IMR-90 (cell line): Measurements from ENCODE around the gene SPNS2.

Experiments used
- BHLHE40 ChIP-seq: fragments of 150-350 bp; IDR thresholded peaks from 2 replicates; pipeline ENCODE4 v1.6.1; 2016; ENCODE audit warnings: mild to moderate bottlenecking, low read depth, low read length
- FOS ChIP-seq: fragments of 150-350 bp; IDR thresholded peaks from 2 replicates; pipeline ENCODE4 v1.6.1; 2016; ENCODE audit warnings: low read depth, low read length
- MAFK ChIP-seq: IDR thresholded peaks from 2 replicates; pipeline ENCODE4 v1.6.1; 2012; ENCODE audit warnings: low read depth, low read length, improper control_type of control experiment
- POLR2A ChIP-seq: IDR thresholded peaks from 2 replicates; pipeline ENCODE4 v1.6.1; 2012; ENCODE audit warnings: mild to moderate bottlenecking, low read depth, low read length
- RAD21 ChIP-seq: IDR thresholded peaks from 2 replicates; pipeline ENCODE4 v1.6.1; 2012; ENCODE audit warnings: low read length, improper control_type of control experiment
- RCOR1 ChIP-seq: IDR thresholded peaks from 2 replicates; pipeline ENCODE4 v1.6.1; 2012; ENCODE audit warnings: mild to moderate bottlenecking, low read length, improper control_type of control experiment; ENCODE audit not compliant: insufficient replicate concordance
- TF ChIP-seq, protein P1 (sequence below): conservative IDR thresholded peaks from 2 replicates; pipeline ENCODE4 v1.5.1; 2012; ENCODE audit warnings: mild to moderate bottlenecking, low read depth, low read length, improper control_type of control experiment
- TF ChIP-seq, protein P2 (sequence below): fragments of 150-350 bp; IDR thresholded peaks from 2 replicates; pipeline ENCODE4 v1.6.1; 2017; ENCODE audit warnings: mild to moderate bottlenecking, antibody characterized with exemption, low read length, low read depth
- TF ChIP-seq, protein P3 (sequence below): fragments of 150-350 bp; IDR thresholded peaks from 2 replicates; pipeline ENCODE4 v1.6.1; 2016; ENCODE audit warnings: low read depth, mild to moderate bottlenecking, low read length, moderate library complexity, borderline replicate concordance

DNA sequence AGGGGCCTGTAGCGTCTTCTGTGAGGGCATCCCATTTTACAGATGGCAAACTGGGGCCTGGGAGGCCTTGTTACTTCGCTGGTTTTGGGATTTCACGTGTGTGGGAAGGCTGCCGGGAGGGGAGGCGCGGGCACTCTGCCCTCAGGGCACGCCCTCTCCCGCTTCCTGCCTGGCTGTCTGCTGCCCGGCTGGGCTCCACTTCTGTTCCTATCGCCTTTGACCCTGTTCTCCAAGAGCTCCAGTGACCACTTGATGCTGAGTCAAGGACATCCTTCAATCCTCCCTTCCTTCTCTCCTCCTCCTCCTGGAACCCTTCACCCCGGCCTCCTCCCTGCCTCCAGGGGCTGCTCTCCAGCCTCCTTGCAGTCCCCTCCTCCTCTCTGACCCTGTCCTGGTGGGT is 48.9 kb upstream of the SPNS2 start:
- TF ChIP-seq, protein P1, sequence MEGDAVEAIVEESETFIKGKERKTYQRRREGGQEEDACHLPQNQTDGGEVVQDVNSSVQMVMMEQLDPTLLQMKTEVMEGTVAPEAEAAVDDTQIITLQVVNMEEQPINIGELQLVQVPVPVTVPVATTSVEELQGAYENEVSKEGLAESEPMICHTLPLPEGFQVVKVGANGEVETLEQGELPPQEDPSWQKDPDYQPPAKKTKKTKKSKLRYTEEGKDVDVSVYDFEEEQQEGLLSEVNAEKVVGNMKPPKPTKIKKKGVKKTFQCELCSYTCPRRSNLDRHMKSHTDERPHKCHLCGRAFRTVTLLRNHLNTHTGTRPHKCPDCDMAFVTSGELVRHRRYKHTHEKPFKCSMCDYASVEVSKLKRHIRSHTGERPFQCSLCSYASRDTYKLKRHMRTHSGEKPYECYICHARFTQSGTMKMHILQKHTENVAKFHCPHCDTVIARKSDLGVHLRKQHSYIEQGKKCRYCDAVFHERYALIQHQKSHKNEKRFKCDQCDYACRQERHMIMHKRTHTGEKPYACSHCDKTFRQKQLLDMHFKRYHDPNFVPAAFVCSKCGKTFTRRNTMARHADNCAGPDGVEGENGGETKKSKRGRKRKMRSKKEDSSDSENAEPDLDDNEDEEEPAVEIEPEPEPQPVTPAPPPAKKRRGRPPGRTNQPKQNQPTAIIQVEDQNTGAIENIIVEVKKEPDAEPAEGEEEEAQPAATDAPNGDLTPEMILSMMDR, result no peak
- no peak for TF ChIP-seq POLR2A
- TF ChIP-seq, protein P2, sequence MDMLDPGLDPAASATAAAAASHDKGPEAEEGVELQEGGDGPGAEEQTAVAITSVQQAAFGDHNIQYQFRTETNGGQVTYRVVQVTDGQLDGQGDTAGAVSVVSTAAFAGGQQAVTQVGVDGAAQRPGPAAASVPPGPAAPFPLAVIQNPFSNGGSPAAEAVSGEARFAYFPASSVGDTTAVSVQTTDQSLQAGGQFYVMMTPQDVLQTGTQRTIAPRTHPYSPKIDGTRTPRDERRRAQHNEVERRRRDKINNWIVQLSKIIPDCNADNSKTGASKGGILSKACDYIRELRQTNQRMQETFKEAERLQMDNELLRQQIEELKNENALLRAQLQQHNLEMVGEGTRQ, result no peak
- TF ChIP-seq MAFK, result no peak
- TF ChIP-seq RCOR1, result no peak
- TF ChIP-seq BHLHE40, result no peak
- TF ChIP-seq FOS, result no peak
- no peak for TF ChIP-seq RAD21
- TF ChIP-seq, protein P3, sequence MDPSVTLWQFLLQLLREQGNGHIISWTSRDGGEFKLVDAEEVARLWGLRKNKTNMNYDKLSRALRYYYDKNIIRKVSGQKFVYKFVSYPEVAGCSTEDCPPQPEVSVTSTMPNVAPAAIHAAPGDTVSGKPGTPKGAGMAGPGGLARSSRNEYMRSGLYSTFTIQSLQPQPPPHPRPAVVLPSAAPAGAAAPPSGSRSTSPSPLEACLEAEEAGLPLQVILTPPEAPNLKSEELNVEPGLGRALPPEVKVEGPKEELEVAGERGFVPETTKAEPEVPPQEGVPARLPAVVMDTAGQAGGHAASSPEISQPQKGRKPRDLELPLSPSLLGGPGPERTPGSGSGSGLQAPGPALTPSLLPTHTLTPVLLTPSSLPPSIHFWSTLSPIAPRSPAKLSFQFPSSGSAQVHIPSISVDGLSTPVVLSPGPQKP, result no peak
